Liver (tissue), 9 donors: ENCODE measurements around the gene STAG2. TPM values are rescaled to one million over a fixed set of nuclear protein-coding genes. Genes with fewer than 3 reads are reported as not detected.

Source experiments
- DNase-seq: peaks from one replicate; pipeline ENCODE4 v3.0.0-alpha.2; 2017; ENCODE audit warnings: low spot score
- H3K27ac ChIP-seq, 2 donors: one replicate each; pipeline ENCODE4 v1.7.0; 2013; ENCODE audit warnings: inconsistent platforms in 2 of 2, low read length in 2 of 2, control low read depth in 1 of 2, low read depth in 1 of 2, mild to moderate bottlenecking in 1 of 2
- H3K27me3 ChIP-seq, 4 donors: one replicate each; pipeline versions ENCODE4 v1.6.1 to v1.7.0; 2013; ENCODE audit warnings: low read length in 3 of 4, inconsistent platforms in 1 of 4, mild to moderate bottlenecking in 1 of 4, moderate library complexity in 1 of 4; ENCODE audit not compliant: control insufficient read depth in 4 of 4, insufficient read depth in 4 of 4
- H3K36me3 ChIP-seq, 4 donors: one replicate each; pipeline versions ENCODE4 v1.6.1 to v1.7.0; 2013; ENCODE audit warnings: low read length in 3 of 4, mild to moderate bottlenecking in 3 of 4, low read depth in 1 of 4, moderate library complexity in 1 of 4; ENCODE audit not compliant: control insufficient read depth in 4 of 4, insufficient read depth in 3 of 4
- H3K4me1 ChIP-seq, 4 donors: one replicate each; pipeline versions ENCODE4 v1.6.1 to v1.7.0; 2013; ENCODE audit warnings: low read length in 3 of 4, mild to moderate bottlenecking in 3 of 4, moderate library complexity in 1 of 4; ENCODE audit not compliant: control insufficient read depth in 4 of 4, insufficient read depth in 4 of 4
- H3K4me3 ChIP-seq, 3 donors: one replicate each; pipeline versions ENCODE4 v1.6.1 to v1.7.0; 2013; ENCODE audit warnings: low read length in 3 of 3, control low read depth in 1 of 3, low read depth in 1 of 3, mild to moderate bottlenecking in 1 of 3
- H3K9ac ChIP-seq, 2 donors: one replicate each; pipeline ENCODE4 v1.7.0; 2013; ENCODE audit warnings: low read length in 2 of 2, mild to moderate bottlenecking in 2 of 2, moderate library complexity in 2 of 2, control low read depth in 1 of 2, low read depth in 1 of 2
- H3K9me3 ChIP-seq, 4 donors: one replicate each; pipeline versions ENCODE4 v1.6.1 to v1.7.0; 2013; ENCODE audit warnings: low read length in 3 of 4; ENCODE audit not compliant: control insufficient read depth in 4 of 4
- CTCF ChIP-seq: fragments of 150-350 bp; IDR thresholded peaks from 2 replicates; pipeline ENCODE4 v1.5.1; 2017; ENCODE audit warnings: improper control_type of control experiment, low read depth, low read length; ENCODE audit not compliant: missing input control
- EGR1 ChIP-seq, 2 donors: IDR thresholded peaks; 2 replicates each; pipeline ENCODE4 v1.6.1; 2016 to 2018; ENCODE audit warnings: antibody characterized with exemption in 2 of 2, low read depth in 2 of 2
- FOXA1 ChIP-seq: IDR thresholded peaks from 2 replicates; pipeline ENCODE4 v1.6.1; 2016; ENCODE audit warnings: antibody characterized with exemption
- FOXA2 ChIP-seq: IDR thresholded peaks from 2 replicates; pipeline ENCODE4 v1.6.1; 2016; ENCODE audit warnings: antibody characterized with exemption
- GABPA ChIP-seq, 2 donors: IDR thresholded peaks in 1 of 2; conservative IDR thresholded peaks in 1 of 2; 2 replicates each; pipeline ENCODE4 v1.6.1; 2016; ENCODE audit warnings: antibody characterized with exemption in 2 of 2, mild to moderate bottlenecking in 1 of 2, moderate library complexity in 1 of 2
- HNF4A ChIP-seq, 2 donors: conservative IDR thresholded peaks; 2 replicates each; pipeline ENCODE4 v1.6.1; 2016; ENCODE audit warnings: antibody characterized with exemption in 2 of 2, mild to moderate bottlenecking in 2 of 2
- HNF4G ChIP-seq: IDR thresholded peaks from 2 replicates; pipeline ENCODE4 v1.6.1; 2016; ENCODE audit warnings: antibody characterized with exemption
- JUND ChIP-seq, 2 donors: IDR thresholded peaks; 2 replicates each; pipeline ENCODE4 v1.6.1; 2016; ENCODE audit warnings: antibody characterized with exemption in 2 of 2
- NR2F2 ChIP-seq: IDR thresholded peaks from 2 replicates; pipeline ENCODE4 v1.6.1; 2016; ENCODE audit warnings: antibody characterized with exemption
- RAD21 ChIP-seq, 2 donors: IDR thresholded peaks; 2 replicates each; pipeline ENCODE4 v1.6.1; 2016; ENCODE audit warnings: antibody characterized with exemption in 2 of 2, mild to moderate bottlenecking in 2 of 2
- REST ChIP-seq: IDR thresholded peaks from 2 replicates; pipeline ENCODE4 v1.6.1; 2016; ENCODE audit warnings: antibody characterized with exemption, mild to moderate bottlenecking
- RXRA ChIP-seq, 2 donors: IDR thresholded peaks; 2 replicates each; pipeline ENCODE4 v1.6.1; 2017 to 2018; ENCODE audit warnings: antibody characterized with exemption in 2 of 2, mild to moderate bottlenecking in 1 of 2
- SP1 ChIP-seq: IDR thresholded peaks from 2 replicates; pipeline ENCODE4 v1.6.1; 2018; ENCODE audit warnings: antibody characterized with exemption, mild to moderate bottlenecking
- TAF1 ChIP-seq: conservative IDR thresholded peaks from 2 replicates; pipeline ENCODE4 v1.6.1; 2016; ENCODE audit warnings: antibody characterized with exemption, mild to moderate bottlenecking
- YY1 ChIP-seq: IDR thresholded peaks from 2 replicates; pipeline ENCODE4 v1.6.1; 2016; ENCODE audit warnings: antibody characterized with exemption, mild to moderate bottlenecking
- WGBS: extraction: QIAGEN DNeasy Blood & Tissue Kit; methylation state at CpG from one replicate; pipeline ENCODE4 v1.1.7; 2013; 5-methylcytosine and 5-hydroxymethylcytosine counted together
- polyA plus RNA-seq, 2 donors: library from polyadenylated mRNA; stranded (reverse) in 1 of 2; unstranded in 1 of 2; fragments of 200-250 nt in 1 of 2; fragments of >200 nt in 1 of 2; fragmentation: Nextera tagmentation in 1 of 2; extraction: Ambion mirVana in 1 of 2; gene quantifications; one replicate each; pipeline versions ENCODE4 v1.2.1 to v1.2.3, GENCODE V29; 2013 to 2015
- total RNA-seq, 2 donors: library from RNA; depleted of rRNA; stranded (reverse); fragments of >200 nt; gene quantifications; one replicate each; pipeline ENCODE4 v1.2.3, GENCODE V29; 2014
- TF ChIP-seq, protein P1 (sequence below): IDR thresholded peaks from 2 replicates; pipeline ENCODE4 v1.6.1; 2016; ENCODE audit warnings: antibody characterized with exemption
- TF ChIP-seq, protein P2 (sequence below): IDR thresholded peaks from 2 replicates; pipeline ENCODE4 v1.6.1; 2016; ENCODE audit warnings: antibody characterized with exemption
- TF ChIP-seq, protein P3 (sequence below): IDR thresholded peaks from 2 replicates; pipeline ENCODE4 v1.6.1; 2016; ENCODE audit warnings: antibody characterized with exemption
- donor health status: healthy.
- donor health status: healthy.
- donor health status: healthy.
- donor health status: healthy.
- donor health status: healthy.

STAG2 gene
- total and polyA plus RNA-seq, 4 donors, result 9.7 to 71.0 (median 23.9) TPM

- Histone ChIP-seq H3K27me3 (no peaks in the 10 kb centered on the region), H3K9ac (no peak overlapping the region), H3K9me3 (no peaks in the 10 kb centered on the region), H3K36me3 (no peaks in the 10 kb centered on the region), H3K27ac (no peak overlapping the region), H3K4me3 (no peak overlapping the region), H3K4me1 (no peaks in the 10 kb centered on the region)
- DNase-seq, result no peak
- TF ChIP-seq SP1 (no peak), FOXA2 (no peak), TAF1 (no peak), RXRA (IDR thresholded peaks at IDR 0.05) (no peak), REST (no peak), CTCF (no peak), GABPA (IDR thresholded peaks at IDR 0.05 in 1 of 2, conservative IDR thresholded peaks at IDR 0.05 in 1 of 2) (no peak), YY1 (no peak), JUND (IDR thresholded peaks at IDR 0.05) (no peak), HNF4A (conservative IDR thresholded peaks at IDR 0.05) (no peak), RAD21 (IDR thresholded peaks at IDR 0.05) (no peak), HNF4G (no peak), FOXA1 (no peak), NR2F2 (no peak), EGR1 (IDR thresholded peaks at IDR 0.05; ENCODE audit: low read depth in 2 of 2) (no peak)
- TF ChIP-seq, protein P1, sequence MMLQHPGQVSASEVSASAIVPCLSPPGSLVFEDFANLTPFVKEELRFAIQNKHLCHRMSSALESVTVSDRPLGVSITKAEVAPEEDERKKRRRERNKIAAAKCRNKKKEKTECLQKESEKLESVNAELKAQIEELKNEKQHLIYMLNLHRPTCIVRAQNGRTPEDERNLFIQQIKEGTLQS, result no peak
- TF ChIP-seq, protein P2, sequence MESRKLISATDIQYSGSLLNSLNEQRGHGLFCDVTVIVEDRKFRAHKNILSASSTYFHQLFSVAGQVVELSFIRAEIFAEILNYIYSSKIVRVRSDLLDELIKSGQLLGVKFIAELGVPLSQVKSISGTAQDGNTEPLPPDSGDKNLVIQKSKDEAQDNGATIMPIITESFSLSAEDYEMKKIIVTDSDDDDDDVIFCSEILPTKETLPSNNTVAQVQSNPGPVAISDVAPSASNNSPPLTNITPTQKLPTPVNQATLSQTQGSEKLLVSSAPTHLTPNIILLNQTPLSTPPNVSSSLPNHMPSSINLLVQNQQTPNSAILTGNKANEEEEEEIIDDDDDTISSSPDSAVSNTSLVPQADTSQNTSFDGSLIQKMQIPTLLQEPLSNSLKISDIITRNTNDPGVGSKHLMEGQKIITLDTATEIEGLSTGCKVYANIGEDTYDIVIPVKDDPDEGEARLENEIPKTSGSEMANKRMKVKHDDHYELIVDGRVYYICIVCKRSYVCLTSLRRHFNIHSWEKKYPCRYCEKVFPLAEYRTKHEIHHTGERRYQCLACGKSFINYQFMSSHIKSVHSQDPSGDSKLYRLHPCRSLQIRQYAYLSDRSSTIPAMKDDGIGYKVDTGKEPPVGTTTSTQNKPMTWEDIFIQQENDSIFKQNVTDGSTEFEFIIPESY, result no peak
- TF ChIP-seq, protein P3, sequence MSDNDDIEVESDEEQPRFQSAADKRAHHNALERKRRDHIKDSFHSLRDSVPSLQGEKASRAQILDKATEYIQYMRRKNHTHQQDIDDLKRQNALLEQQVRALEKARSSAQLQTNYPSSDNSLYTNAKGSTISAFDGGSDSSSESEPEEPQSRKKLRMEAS, result no peak
- WGBS, result 92% methylated on average over 3 of the region's 3 CpGs
These were observed 164.0 kb downstream of the STAG2 start for GRCh38 chrX:124125471-124125870.

DNA sequence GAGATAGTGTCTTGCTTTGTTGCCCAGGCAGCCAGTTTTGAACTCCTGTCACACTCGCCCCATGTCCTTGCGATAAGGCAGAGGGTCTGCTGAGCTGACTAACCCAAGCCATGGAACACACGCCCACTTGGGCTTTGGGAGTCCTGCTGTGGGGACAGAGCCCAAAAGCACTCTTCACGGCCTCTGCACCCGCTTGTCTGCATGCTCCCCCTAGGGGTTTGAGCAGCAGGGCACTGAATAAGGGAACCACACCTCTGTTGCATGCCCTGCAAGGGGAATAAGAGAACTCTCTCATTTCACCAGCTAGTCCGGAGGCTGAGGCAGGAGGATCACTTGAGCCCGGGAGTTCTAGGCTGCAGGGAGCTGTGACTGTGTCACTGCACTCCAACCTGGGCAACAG is 166.0 kb downstream of the STAG2 start:
- 97% methylated on average over 7 of the region's 7 CpGs for WGBS
- TF ChIP-seq, protein P1, result no peak
- TF ChIP-seq GABPA (IDR thresholded peaks at IDR 0.05 in 1 of 2, conservative IDR thresholded peaks at IDR 0.05 in 1 of 2), result no peak
- no peak for TF ChIP-seq TAF1
- no peak for TF ChIP-seq REST
- no peak for TF ChIP-seq EGR1 (IDR thresholded peaks at IDR 0.05; ENCODE audit: low read depth in 2 of 2)
- TF ChIP-seq FOXA1, result no peak
- no peak for TF ChIP-seq NR2F2
- TF ChIP-seq, protein P2, result no peak
- TF ChIP-seq RXRA (IDR thresholded peaks at IDR 0.05), result no peak

More for the DNA sequence above, 166.0 kb downstream of the STAG2 start:
- Histone ChIP-seq H3K4me1 (no peaks in the 10 kb centered on the region), H3K27me3 (no peaks in the 10 kb centered on the region), H3K9ac (no peak overlapping the region), H3K27ac (no peak overlapping the region), H3K36me3 (no peaks in the 10 kb centered on the region), H3K4me3 (no peak overlapping the region), H3K9me3 (no peaks in the 10 kb centered on the region)
- DNase-seq, result no peak
